ENCODE results near the gene ARHGEF17.

The ARHGEF17 gene

DNA sequence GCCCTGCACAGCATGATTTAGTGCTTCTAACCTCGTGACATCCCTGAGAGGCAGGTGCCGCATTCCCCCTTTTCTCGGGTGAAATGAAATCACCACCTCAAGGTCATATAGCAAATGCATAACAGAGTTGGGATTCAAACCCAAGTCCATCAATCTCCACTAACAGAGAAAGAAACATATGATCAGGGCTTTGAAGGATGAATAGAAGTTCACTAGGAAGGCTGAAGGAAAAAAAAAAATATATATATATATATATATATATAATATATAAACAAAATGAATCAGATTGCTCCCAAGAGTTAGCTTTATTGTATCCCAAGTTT, 12.1 kb upstream of the ARHGEF17 start:
- DNase-seq (ENCODE audit: low spot score), result no peak
- TF ChIP-seq, protein P1, sequence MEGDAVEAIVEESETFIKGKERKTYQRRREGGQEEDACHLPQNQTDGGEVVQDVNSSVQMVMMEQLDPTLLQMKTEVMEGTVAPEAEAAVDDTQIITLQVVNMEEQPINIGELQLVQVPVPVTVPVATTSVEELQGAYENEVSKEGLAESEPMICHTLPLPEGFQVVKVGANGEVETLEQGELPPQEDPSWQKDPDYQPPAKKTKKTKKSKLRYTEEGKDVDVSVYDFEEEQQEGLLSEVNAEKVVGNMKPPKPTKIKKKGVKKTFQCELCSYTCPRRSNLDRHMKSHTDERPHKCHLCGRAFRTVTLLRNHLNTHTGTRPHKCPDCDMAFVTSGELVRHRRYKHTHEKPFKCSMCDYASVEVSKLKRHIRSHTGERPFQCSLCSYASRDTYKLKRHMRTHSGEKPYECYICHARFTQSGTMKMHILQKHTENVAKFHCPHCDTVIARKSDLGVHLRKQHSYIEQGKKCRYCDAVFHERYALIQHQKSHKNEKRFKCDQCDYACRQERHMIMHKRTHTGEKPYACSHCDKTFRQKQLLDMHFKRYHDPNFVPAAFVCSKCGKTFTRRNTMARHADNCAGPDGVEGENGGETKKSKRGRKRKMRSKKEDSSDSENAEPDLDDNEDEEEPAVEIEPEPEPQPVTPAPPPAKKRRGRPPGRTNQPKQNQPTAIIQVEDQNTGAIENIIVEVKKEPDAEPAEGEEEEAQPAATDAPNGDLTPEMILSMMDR (conservative IDR thresholded peaks at IDR 0.05; ENCODE audit: low read depth), result no peak
- ChIA-PET CTCF (no interaction called here), POLR2A (ENCODE audit: low non-redundant PET) (no interaction called here)
- no peak overlapping the region for H3K27ac ChIP-seq

DNA sequence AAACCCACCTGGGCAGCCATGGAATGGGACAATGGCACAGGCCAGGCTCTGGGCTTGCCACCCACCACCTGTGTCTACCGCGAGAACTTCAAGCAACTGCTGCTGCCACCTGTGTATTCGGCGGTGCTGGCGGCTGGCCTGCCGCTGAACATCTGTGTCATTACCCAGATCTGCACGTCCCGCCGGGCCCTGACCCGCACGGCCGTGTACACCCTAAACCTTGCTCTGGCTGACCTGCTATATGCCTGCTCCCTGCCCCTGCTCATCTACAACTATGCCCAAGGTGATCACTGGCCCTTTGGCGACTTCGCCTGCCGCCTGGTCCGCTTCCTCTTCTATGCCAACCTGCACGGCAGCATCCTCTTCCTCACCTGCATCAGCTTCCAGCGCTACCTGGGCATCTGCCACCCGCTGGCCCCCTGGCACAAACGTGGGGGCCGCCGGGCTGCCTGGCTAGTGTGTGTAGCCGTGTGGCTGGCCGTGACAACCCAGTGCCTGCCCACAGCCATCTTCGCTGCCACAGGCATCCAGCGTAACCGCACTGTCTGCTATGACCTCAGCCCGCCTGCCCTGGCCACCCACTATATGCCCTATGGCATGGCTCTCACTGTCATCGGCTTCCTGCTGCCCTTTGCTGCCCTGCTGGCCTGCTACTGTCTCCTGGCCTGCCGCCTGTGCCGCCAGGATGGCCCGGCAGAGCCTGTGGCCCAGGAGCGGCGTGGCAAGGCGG, 11.4 kb upstream of the ARHGEF17 start:
- ChIA-PET CTCF (interaction anchor here (0.6 to 1.7 kb wide), 3 partner anchors 10 to 106 kb away, joined by 3 to 8 read pairs (median 3); no protein-coding TSS in a partner anchor), POLR2A (ENCODE audit: low non-redundant PET) (no interaction called here)
- DNase-seq (ENCODE audit: low spot score), result no peak
- no peak overlapping the region for H3K27ac ChIP-seq
- TF ChIP-seq, protein P1 (conservative IDR thresholded peaks at IDR 0.05; ENCODE audit: low read depth), result no peak

DNA sequence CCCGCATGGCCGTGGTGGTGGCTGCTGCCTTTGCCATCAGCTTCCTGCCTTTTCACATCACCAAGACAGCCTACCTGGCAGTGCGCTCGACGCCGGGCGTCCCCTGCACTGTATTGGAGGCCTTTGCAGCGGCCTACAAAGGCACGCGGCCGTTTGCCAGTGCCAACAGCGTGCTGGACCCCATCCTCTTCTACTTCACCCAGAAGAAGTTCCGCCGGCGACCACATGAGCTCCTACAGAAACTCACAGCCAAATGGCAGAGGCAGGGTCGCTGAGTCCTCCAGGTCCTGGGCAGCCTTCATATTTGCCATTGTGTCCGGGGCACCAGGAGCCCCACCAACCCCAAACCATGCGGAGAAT, 10.9 kb upstream of the ARHGEF17 start:
- POLR2A ChIA-PET (ENCODE audit: low non-redundant PET), result no interaction called here
- CTCF ChIA-PET, result interaction anchor here (0.6 to 1.7 kb wide), 5 partner anchors 7 to 106 kb away, joined by 3 to 8 read pairs (median 4); no protein-coding TSS in a partner anchor
- no peak for DNase-seq (ENCODE audit: low spot score)
- H3K27ac ChIP-seq, result no peak overlapping the region
- TF ChIP-seq, protein P1 (conservative IDR thresholded peaks at IDR 0.05; ENCODE audit: low read depth), result no peak

DNA sequence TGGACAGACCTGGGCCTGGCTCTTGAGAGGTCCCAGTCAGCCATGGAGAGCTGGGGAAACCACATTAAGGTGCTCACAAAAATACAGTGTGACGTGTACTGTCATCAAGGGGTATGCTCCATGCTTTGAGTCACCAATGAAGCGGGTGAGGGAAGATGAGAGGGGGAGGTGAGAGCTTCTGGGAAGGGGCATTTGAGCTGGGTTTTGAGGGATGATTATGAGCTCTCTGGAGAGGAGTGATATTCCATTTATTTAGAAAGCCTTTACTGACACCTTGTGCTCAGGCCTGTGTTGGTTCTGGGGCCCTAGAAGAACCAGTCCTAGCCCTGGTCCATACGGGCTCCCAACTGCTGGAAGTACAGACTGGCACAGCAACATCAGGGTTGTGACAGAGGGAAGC, 10.4 kb upstream of the ARHGEF17 start:
- DNase-seq (ENCODE audit: low spot score), result no peak
- TF ChIP-seq, protein P1 (conservative IDR thresholded peaks at IDR 0.05; ENCODE audit: low read depth), result no peak
- H3K27ac ChIP-seq, result no peak overlapping the region
- ChIA-PET POLR2A (ENCODE audit: low non-redundant PET) (no interaction called here), CTCF (interaction anchor here (0.6 to 1.7 kb wide), 7 partner anchors 8 to 135 kb away, joined by 3 to 8 read pairs (median 4); no protein-coding TSS in a partner anchor)

DNA sequence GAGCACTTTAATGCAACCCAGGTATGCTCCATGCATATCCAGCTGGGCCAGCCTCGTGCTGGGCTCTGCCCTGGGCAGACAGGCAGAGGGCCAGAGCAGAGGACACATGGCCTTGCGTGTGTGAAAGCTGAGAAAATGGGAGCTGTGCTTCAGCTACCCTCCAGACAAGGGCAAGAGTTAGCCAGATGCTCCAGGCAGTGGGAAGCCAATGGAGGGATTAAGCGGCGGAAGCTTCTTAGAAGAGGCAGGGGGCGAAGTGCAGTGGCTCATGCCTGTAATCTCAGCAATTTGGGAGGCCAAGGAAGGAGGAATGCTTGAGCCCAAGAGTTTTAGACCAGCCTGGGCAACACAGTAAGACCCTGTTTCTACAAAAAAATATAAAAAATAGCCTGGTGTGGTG, 9.8 kb upstream of the ARHGEF17 start:
- DNase-seq (ENCODE audit: low spot score), result no peak
- ChIA-PET POLR2A (ENCODE audit: low non-redundant PET) (no interaction called here), CTCF (interaction anchor here (0.6 to 1.9 kb wide), 6 partner anchors 9 to 135 kb away, joined by 3 to 8 read pairs (median 4); no protein-coding TSS in a partner anchor)
- TF ChIP-seq, protein P1 (conservative IDR thresholded peaks at IDR 0.05; ENCODE audit: low read depth), result no peak
- H3K27ac ChIP-seq, result no peak overlapping the region

DNA sequence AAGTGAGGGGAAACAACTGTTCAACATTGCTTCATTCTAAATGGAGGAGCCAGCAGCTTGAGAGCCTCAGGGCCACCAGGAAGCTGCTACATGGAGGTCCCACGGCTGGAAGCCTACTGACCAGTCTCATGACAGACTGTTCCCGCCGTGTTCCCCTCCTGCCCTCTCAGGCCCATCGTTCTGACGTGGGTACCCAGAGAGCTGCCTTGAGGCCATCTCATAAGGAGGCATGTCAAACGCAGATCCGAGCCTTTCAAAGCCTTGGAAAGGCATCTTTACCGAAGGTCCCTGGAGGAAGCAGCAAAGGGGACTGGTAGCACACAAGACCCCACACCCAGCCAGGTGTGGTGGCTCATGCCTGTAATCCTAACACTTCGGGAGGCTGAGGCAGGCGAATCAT, 8.3 kb upstream of the ARHGEF17 start:
- TF ChIP-seq, protein P1 (conservative IDR thresholded peaks at IDR 0.05; ENCODE audit: low read depth), result no peak
- H3K27ac ChIP-seq, result no peak overlapping the region
- DNase-seq (ENCODE audit: low spot score), result no peak
- POLR2A ChIA-PET (ENCODE audit: low non-redundant PET), result interaction anchor here (0.6 kb wide), 1 partner anchor 29 kb away, joined by 4 read pairs; no protein-coding TSS in a partner anchor
- CTCF ChIA-PET, result interaction anchor here (0.6 to 1.9 kb wide), 4 partner anchors 11 to 1317 kb away, joined by 3 to 8 read pairs (median 3); no protein-coding TSS in a partner anchor

Data from RWPE1 (cell line).